HepG2 (cell line): ENCODE results near the gene SORBS2.

Experiments
- MTF1 ChIP-seq: sonication (generic); formaldehyde crosslinking; IDR thresholded peaks from 2 replicates; pipeline ENCODE4 v1.5.0; 2020; ENCODE audit warnings: missing genetic modification reagents
- RBM22 ChIP-seq: fragments of 200-400 bp; formaldehyde crosslinking; optimal IDR thresholded peaks from 2 replicates; pipeline ENCODE3; 2017; ENCODE audit warnings: mild to moderate bottlenecking, low read length, moderate library complexity
- ZNF124 ChIP-seq: sonication (generic); formaldehyde crosslinking; IDR thresholded peaks from 2 replicates; pipeline ENCODE4 v1.4.0; 2020; ENCODE audit warnings: missing genetic modification reagents
- ZZZ3 ChIP-seq: sonication (generic); formaldehyde crosslinking; IDR thresholded peaks from 2 replicates; pipeline ENCODE4 v1.4.0; 2020; ENCODE audit warnings: missing genetic modification reagents, mild to moderate bottlenecking, borderline replicate concordance

DNA sequence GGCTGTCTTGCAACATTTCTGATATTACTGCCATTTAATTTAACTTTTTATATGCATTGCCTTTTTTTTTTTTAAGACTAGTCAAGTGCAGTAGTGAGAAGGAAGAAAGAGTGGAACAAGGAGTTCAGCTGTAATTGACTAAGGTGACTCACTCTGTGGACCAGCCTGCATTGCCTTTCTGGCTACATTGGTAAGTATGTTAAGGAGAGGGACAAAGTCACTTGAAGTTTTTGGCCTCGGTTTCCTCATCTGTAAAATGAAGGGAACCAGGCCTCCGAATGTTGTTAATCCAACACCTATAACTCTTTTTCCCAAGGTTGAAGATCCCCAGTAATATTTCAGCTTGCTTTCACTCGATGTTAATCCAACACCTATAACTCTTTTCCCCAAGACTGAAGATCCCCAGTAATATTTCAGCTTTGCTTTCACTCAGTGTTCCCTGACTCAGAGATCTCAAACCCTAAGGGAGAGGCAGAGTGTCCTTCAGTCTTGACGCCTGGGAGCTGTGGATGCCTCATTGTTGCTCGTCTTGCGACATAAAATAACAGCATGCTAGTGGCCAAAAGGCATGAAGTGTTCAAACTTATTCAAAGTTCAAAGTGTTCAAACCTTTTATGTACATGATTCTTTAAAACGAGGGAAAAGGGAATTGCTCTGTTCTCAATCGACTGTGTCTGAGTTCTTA is 102.0 kb downstream of the SORBS2 start:
- TF ChIP-seq ZZZ3 (CRISPR knock-in tag) (no peak), RBM22 (no peak), ZNF124 (CRISPR knock-in tag) (0 out of 2 replicates have a peak, but pooled peaks have one; percentile 40), MTF1 (no peak)
